WTC11 (cell line): ENCODE measurements around the gene BNC2. TPM values are rescaled to one million over a fixed set of nuclear protein-coding genes. Genes with fewer than 3 reads are reported as not detected.

Source experiments
- ATAC-seq: fragments of 200-7000 bp; cut with Tn5 transposase; 2 replicates; pipeline ENCODE4 v1.10.0; 2021; ENCODE audit warnings: mild to moderate bottlenecking, moderate library complexity
- CTCF ChIA-PET: fragments of 300-600 bp; sonication (Branson Sonifier 250); formaldehyde crosslinking; loops from one replicate; lab custom pipeline; 2021; ENCODE audit warnings: antibody characterized with exemption; lab: Charles Lee
- POLR2A ChIA-PET: fragments of 350-600 bp; sonication (Branson Sonifier 250); formaldehyde crosslinking; loops from one replicate; lab custom pipeline; 2021; ENCODE audit warnings: antibody characterized with exemption; lab: Charles Lee
- DNase-seq: peaks from one replicate; pipeline ENCODE4 v3.0.0; 2021; ENCODE audit warnings: low spot score
- H3K27ac Mint-ChIP-seq: 2 replicates; pipeline ENCODE4 v1.8.0; 2021; ENCODE audit warnings: mixed read lengths
- H3K27me3 Mint-ChIP-seq: 2 replicates; pipeline ENCODE4 v1.8.0; 2021; ENCODE audit warnings: low read depth, mild to moderate bottlenecking, moderate library complexity, mixed read lengths
- H3K36me3 Mint-ChIP-seq: 2 replicates; pipeline ENCODE4 v1.8.0; 2021; ENCODE audit warnings: mixed read lengths
- H3K4me1 Mint-ChIP-seq: 2 replicates; pipeline ENCODE4 v1.8.0; 2022; ENCODE audit warnings: mixed read lengths
- H3K4me3 Mint-ChIP-seq: 2 replicates; pipeline ENCODE4 v1.8.0; 2021; ENCODE audit warnings: mild to moderate bottlenecking, moderate library complexity, mixed read lengths
- H3K9me3 Mint-ChIP-seq: 2 replicates; pipeline ENCODE4 v1.8.0; 2021; ENCODE audit warnings: mixed read lengths
- ELF4 ChIP-seq: sonication (generic); formaldehyde crosslinking; IDR thresholded peaks from 2 replicates; pipeline ENCODE4 v1.8.1; 2022; ENCODE audit warnings: low read depth, mild to moderate bottlenecking, moderate library complexity, missing genetic modification reagents
- ETV6 ChIP-seq: sonication (generic); formaldehyde crosslinking; IDR thresholded peaks from 2 replicates; pipeline ENCODE4 v1.8.1; 2022; ENCODE audit warnings: mild to moderate bottlenecking, missing genetic modification reagents
- FOXP1 ChIP-seq: sonication (generic); formaldehyde crosslinking; IDR thresholded peaks from 2 replicates; pipeline ENCODE4 v1.8.0; 2022; ENCODE audit warnings: missing genetic modification reagents, mild to moderate bottlenecking, moderate library complexity, borderline replicate concordance
- GABPB1 ChIP-seq: sonication (generic); formaldehyde crosslinking; IDR thresholded peaks from 2 replicates; pipeline ENCODE4 v1.8.1; 2023; ENCODE audit warnings: mild to moderate bottlenecking, missing genetic modification reagents
- HMGA2 ChIP-seq: fragments of 250-450 bp; sonication (Bioruptor Pico); IDR thresholded peaks from 2 replicates; pipeline ENCODE4 v1.4.0; 2021; ENCODE audit warnings: mild to moderate bottlenecking, moderate library complexity
- JAZF1 ChIP-seq: fragments of 250-450 bp; sonication (Bioruptor Pico); IDR thresholded peaks from 2 replicates; pipeline ENCODE4 v1.9.0; 2021; ENCODE audit warnings: moderate library complexity, mild to moderate bottlenecking, inconsistent platforms
- NR1H2 ChIP-seq: sonication (generic); formaldehyde crosslinking; IDR thresholded peaks from 2 replicates; pipeline ENCODE4 v1.9.0; 2021; ENCODE audit warnings: mild to moderate bottlenecking, moderate library complexity, missing genetic modification reagents
- RORB ChIP-seq: fragments of 250-450 bp; sonication (Bioruptor Pico); IDR thresholded peaks from 2 replicates; pipeline ENCODE4 v1.9.0; 2021; ENCODE audit warnings: mild to moderate bottlenecking
- SP1 ChIP-seq: sonication (generic); formaldehyde crosslinking; conservative IDR thresholded peaks from 2 replicates; pipeline ENCODE4 v1.8.1; 2022; ENCODE audit warnings: missing genetic modification reagents
- ZNF138 ChIP-seq: sonication (generic); formaldehyde crosslinking; conservative IDR thresholded peaks from 2 replicates; pipeline ENCODE4 v1.8.1; 2022; ENCODE audit warnings: mild to moderate bottlenecking, moderate library complexity, missing genetic modification reagents
- ZNF219 ChIP-seq: sonication (generic); formaldehyde crosslinking; IDR thresholded peaks from 2 replicates; pipeline ENCODE4 v1.8.0; 2023; ENCODE audit warnings: missing genetic modification reagents, mild to moderate bottlenecking, borderline replicate concordance
- ZNF232 ChIP-seq: sonication (generic); formaldehyde crosslinking; IDR thresholded peaks from 2 replicates; pipeline ENCODE4 v1.8.0; 2022; ENCODE audit warnings: mild to moderate bottlenecking, missing genetic modification reagents
- ZNF317 ChIP-seq: sonication (generic); formaldehyde crosslinking; IDR thresholded peaks from 2 replicates; pipeline ENCODE4 v1.8.1; 2023; ENCODE audit warnings: low read depth, mild to moderate bottlenecking, moderate library complexity, missing genetic modification reagents, borderline replicate concordance
- ZNF396 ChIP-seq: fragments of 250-450 bp; sonication (Bioruptor Pico); IDR thresholded peaks from 2 replicates; pipeline ENCODE4 v1.8.0; 2021; ENCODE audit warnings: mild to moderate bottlenecking, moderate library complexity, borderline replicate concordance
- total RNA-seq: library from RNA; stranded (reverse); gene quantifications from 3 replicates; pipeline ENCODE4 v1.2.3, GENCODE V29; 2021
- TF ChIP-seq, protein P1 (sequence below): sonication (generic); formaldehyde crosslinking; IDR thresholded peaks from 2 replicates; pipeline ENCODE4 v1.8.0; 2022; ENCODE audit warnings: mild to moderate bottlenecking, missing genetic modification reagents
- TF ChIP-seq, protein P2 (sequence below): sonication (generic); formaldehyde crosslinking; IDR thresholded peaks from 2 replicates; pipeline ENCODE4 v1.8.0; 2022; ENCODE audit warnings: mild to moderate bottlenecking, missing genetic modification reagents
- TF ChIP-seq, protein P3 (sequence below): fragments of 250-450 bp; sonication (Bioruptor Pico); IDR thresholded peaks from 2 replicates; pipeline ENCODE4 v1.9.0; 2021; ENCODE audit warnings: mild to moderate bottlenecking, borderline replicate concordance
- TF ChIP-seq, protein P4 (sequence below): sonication (generic); formaldehyde crosslinking; IDR thresholded peaks from 2 replicates; pipeline ENCODE4 v1.8.1; 2023; ENCODE audit warnings: mild to moderate bottlenecking, missing genetic modification reagents
- TF ChIP-seq, protein P5 (sequence below): sonication (generic); formaldehyde crosslinking; IDR thresholded peaks from 2 replicates; pipeline ENCODE4 v1.8.1; 2023; ENCODE audit warnings: mild to moderate bottlenecking, missing genetic modification reagents
- TF ChIP-seq, protein P6 (sequence below): fragments of 250-450 bp; sonication (Bioruptor Pico); IDR thresholded peaks from 2 replicates; pipeline ENCODE4 v1.9.0; 2021; ENCODE audit warnings: moderate library complexity, mild to moderate bottlenecking, inconsistent platforms, borderline replicate concordance

Gene BNC2
- total RNA-seq, 1 experiment from 2014 or later: 33.3 TPM

DNA sequence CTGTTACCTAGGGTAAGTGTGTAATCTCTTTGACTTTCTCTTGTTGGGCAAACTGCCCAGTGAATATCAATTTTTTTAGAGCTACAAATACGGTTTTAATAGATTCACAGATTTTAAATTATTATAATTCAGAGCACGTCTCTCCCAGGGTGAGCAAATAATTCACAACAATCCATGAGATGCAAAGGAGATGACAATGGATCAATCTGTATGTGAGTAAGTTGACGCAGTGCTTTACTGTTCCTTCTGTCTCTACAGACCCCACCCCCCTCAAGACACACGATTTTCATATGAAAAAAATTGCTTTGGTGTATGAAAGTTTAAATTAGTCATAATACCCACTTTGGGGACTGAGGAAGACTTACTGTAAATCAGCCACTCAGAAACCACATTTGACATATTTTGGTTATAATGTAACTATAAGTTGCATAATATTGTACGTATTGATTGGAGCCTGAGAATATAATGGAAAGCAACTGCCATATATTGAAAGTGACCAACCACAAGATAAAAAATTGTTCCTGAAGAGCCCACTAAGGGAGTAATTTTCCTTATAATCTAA, 201.7 kb downstream of the BNC2 start (continued):
- TF ChIP-seq, protein P1, sequence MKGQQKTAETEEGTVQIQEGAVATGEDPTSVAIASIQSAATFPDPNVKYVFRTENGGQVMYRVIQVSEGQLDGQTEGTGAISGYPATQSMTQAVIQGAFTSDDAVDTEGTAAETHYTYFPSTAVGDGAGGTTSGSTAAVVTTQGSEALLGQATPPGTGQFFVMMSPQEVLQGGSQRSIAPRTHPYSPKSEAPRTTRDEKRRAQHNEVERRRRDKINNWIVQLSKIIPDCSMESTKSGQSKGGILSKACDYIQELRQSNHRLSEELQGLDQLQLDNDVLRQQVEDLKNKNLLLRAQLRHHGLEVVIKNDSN: no peak
- TF ChIP-seq, protein P2, sequence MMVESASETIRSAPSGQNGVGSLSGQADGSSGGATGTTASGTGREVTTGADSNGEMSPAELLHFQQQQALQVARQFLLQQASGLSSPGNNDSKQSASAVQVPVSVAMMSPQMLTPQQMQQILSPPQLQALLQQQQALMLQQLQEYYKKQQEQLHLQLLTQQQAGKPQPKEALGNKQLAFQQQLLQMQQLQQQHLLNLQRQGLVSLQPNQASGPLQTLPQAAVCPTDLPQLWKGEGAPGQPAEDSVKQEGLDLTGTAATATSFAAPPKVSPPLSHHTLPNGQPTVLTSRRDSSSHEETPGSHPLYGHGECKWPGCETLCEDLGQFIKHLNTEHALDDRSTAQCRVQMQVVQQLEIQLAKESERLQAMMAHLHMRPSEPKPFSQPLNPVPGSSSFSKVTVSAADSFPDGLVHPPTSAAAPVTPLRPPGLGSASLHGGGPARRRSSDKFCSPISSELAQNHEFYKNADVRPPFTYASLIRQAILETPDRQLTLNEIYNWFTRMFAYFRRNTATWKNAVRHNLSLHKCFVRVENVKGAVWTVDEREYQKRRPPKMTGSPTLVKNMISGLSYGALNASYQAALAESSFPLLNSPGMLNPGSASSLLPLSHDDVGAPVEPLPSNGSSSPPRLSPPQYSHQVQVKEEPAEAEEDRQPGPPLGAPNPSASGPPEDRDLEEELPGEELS (CRISPR knock-in tag): no peak
- TF ChIP-seq RORB (CRISPR knock-in tag): no peak
- TF ChIP-seq ETV6 (CRISPR knock-in tag): no peak
- TF ChIP-seq JAZF1: no peak
- no peak for TF ChIP-seq ZNF396 (CRISPR knock-in tag)
- TF ChIP-seq ZNF138 (CRISPR knock-in tag): no peak
- TF ChIP-seq GABPB1 (CRISPR knock-in tag): no peak
- TF ChIP-seq, all 79 proteins: peak for 0

DNA sequence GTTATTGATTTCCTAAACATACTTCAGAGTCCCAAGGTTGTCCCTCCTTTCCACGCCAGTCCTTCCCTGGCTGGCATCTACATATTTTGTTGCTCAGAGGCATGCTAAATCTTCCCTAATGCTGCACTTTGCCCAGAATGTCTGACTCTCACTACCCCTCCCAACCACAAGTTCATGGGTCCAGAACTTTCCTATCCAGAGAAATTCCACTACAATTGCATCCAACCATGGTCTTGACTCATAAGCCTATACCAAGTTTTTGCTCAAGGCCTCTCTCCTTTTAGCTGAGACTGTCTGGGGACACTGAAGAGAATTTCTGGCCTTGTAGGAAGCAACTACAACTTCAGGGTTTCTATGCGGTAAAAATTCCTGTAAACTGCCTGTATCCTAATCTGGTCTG, 206.3 kb downstream of the BNC2 start:
- Mint-ChIP-seq H3K36me3 (no peaks in the 10 kb centered on the region), H3K27ac (no peak overlapping the region), H3K27me3 (no peaks in the 10 kb centered on the region), H3K4me1 (0 out of 2 replicates have a peak, but pooled peaks cover 3% of the 10 kb centered on the region), H3K4me3 (no peak overlapping the region), H3K9me3 (no peaks in the 10 kb centered on the region)
- ChIA-PET CTCF (no interaction called here), POLR2A (no interaction called here)
- DNase-seq: no peak
- TF ChIP-seq ZNF219 (CRISPR knock-in tag) (no peak), SP1 (CRISPR knock-in tag) (no peak), ELF4 (CRISPR knock-in tag) (no peak), FOXP1 (CRISPR knock-in tag) (no peak), ZNF232 (CRISPR knock-in tag) (no peak), JAZF1 (no peak), ZNF317 (CRISPR knock-in tag) (no peak), NR1H2 (CRISPR knock-in tag) (no peak), HMGA2 (no peak)
- TF ChIP-seq, protein P3, sequence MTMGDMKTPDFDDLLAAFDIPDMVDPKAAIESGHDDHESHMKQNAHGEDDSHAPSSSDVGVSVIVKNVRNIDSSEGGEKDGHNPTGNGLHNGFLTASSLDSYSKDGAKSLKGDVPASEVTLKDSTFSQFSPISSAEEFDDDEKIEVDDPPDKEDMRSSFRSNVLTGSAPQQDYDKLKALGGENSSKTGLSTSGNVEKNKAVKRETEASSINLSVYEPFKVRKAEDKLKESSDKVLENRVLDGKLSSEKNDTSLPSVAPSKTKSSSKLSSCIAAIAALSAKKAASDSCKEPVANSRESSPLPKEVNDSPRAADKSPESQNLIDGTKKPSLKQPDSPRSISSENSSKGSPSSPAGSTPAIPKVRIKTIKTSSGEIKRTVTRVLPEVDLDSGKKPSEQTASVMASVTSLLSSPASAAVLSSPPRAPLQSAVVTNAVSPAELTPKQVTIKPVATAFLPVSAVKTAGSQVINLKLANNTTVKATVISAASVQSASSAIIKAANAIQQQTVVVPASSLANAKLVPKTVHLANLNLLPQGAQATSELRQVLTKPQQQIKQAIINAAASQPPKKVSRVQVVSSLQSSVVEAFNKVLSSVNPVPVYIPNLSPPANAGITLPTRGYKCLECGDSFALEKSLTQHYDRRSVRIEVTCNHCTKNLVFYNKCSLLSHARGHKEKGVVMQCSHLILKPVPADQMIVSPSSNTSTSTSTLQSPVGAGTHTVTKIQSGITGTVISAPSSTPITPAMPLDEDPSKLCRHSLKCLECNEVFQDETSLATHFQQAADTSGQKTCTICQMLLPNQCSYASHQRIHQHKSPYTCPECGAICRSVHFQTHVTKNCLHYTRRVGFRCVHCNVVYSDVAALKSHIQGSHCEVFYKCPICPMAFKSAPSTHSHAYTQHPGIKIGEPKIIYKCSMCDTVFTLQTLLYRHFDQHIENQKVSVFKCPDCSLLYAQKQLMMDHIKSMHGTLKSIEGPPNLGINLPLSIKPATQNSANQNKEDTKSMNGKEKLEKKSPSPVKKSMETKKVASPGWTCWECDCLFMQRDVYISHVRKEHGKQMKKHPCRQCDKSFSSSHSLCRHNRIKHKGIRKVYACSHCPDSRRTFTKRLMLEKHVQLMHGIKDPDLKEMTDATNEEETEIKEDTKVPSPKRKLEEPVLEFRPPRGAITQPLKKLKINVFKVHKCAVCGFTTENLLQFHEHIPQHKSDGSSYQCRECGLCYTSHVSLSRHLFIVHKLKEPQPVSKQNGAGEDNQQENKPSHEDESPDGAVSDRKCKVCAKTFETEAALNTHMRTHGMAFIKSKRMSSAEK: no peak
- TF ChIP-seq, protein P4, sequence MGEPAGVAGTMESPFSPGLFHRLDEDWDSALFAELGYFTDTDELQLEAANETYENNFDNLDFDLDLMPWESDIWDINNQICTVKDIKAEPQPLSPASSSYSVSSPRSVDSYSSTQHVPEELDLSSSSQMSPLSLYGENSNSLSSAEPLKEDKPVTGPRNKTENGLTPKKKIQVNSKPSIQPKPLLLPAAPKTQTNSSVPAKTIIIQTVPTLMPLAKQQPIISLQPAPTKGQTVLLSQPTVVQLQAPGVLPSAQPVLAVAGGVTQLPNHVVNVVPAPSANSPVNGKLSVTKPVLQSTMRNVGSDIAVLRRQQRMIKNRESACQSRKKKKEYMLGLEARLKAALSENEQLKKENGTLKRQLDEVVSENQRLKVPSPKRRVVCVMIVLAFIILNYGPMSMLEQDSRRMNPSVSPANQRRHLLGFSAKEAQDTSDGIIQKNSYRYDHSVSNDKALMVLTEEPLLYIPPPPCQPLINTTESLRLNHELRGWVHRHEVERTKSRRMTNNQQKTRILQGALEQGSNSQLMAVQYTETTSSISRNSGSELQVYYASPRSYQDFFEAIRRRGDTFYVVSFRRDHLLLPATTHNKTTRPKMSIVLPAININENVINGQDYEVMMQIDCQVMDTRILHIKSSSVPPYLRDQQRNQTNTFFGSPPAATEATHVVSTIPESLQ (CRISPR knock-in tag): no peak
- TF ChIP-seq, protein P5, sequence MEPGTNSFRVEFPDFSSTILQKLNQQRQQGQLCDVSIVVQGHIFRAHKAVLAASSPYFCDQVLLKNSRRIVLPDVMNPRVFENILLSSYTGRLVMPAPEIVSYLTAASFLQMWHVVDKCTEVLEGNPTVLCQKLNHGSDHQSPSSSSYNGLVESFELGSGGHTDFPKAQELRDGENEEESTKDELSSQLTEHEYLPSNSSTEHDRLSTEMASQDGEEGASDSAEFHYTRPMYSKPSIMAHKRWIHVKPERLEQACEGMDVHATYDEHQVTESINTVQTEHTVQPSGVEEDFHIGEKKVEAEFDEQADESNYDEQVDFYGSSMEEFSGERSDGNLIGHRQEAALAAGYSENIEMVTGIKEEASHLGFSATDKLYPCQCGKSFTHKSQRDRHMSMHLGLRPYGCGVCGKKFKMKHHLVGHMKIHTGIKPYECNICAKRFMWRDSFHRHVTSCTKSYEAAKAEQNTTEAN (CRISPR knock-in tag): no peak
- TF ChIP-seq, protein P6, sequence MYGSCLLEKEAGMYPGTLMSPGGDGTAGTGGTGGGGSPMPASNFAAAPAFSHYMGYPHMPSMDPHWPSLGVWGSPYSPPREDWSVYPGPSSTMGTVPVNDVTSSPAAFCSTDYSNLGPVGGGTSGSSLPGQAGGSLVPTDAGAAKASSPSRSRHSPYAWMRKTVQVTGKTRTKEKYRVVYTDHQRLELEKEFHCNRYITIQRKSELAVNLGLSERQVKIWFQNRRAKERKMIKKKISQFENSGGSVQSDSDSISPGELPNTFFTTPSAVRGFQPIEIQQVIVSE: no peak
- no peak for ATAC-seq
